22Rv1 (cell line): ENCODE data around the gene KHDRBS2.

Experiments used
- H3K27ac ChIP-seq: fragments of 450-650 bp; 2 replicates; pipeline ENCODE4 v1.5.1; 2017
- ZFX ChIP-seq: fragments of 450-650 bp; IDR thresholded peaks from 2 replicates; pipeline ENCODE4 v1.6.1; 2017; ENCODE audit warnings: antibody characterized with exemption, borderline replicate concordance
- TF ChIP-seq, protein P1 (sequence below): fragments of 450-650 bp; IDR thresholded peaks from 2 replicates; pipeline ENCODE4 v1.5.1; 2017; ENCODE audit warnings: mild to moderate bottlenecking

The KHDRBS2 gene

GRCh38 chr6:61980622-61981021, 305.4 kb downstream of the KHDRBS2 start:
- no peak overlapping the region for H3K27ac ChIP-seq
- TF ChIP-seq, protein P1, sequence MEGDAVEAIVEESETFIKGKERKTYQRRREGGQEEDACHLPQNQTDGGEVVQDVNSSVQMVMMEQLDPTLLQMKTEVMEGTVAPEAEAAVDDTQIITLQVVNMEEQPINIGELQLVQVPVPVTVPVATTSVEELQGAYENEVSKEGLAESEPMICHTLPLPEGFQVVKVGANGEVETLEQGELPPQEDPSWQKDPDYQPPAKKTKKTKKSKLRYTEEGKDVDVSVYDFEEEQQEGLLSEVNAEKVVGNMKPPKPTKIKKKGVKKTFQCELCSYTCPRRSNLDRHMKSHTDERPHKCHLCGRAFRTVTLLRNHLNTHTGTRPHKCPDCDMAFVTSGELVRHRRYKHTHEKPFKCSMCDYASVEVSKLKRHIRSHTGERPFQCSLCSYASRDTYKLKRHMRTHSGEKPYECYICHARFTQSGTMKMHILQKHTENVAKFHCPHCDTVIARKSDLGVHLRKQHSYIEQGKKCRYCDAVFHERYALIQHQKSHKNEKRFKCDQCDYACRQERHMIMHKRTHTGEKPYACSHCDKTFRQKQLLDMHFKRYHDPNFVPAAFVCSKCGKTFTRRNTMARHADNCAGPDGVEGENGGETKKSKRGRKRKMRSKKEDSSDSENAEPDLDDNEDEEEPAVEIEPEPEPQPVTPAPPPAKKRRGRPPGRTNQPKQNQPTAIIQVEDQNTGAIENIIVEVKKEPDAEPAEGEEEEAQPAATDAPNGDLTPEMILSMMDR: no peak
- no peak for TF ChIP-seq ZFX

DNA sequence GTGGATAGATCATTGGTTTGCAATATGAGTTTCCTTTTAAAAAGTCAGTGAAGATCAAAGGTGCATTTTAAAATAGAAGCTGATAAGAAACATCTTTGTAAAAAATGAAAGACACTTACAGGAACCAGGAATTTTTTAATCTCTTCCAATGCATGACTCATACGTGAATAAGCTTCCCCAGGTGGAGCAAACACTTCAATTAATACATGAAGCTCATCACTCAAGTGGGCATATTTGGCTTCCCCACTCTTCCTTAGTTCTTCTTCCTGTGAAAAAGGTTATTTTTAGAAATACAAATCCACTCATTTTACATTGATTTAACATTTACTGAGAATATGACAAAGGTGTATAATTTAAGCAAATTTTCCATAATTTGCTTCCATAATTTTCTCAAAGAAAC, 308.1 kb downstream of the KHDRBS2 start:
- TF ChIP-seq, protein P1: no peak
- TF ChIP-seq ZFX: no peak
- H3K27ac ChIP-seq: no peak overlapping the region

DNA sequence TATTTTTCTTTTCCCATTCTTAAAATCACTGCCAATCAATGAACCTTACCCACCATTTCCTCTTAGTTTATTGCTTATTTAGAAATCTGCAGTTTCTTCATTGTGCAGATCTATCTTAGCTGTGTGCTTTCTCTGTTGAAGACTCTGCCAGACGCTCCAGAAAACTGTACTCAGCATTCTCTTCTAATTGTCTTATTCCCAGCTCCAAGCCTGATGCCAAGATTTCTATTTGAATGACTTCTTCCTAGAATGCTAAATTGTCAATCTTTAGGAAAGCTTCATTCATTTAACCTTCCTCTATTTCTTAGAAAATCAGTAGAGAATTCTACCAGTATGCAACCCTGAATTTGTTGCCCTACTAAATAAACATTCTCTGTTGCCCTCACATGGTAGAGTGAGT, 308.9 kb downstream of the KHDRBS2 start:
- no peak overlapping the region for H3K27ac ChIP-seq
- TF ChIP-seq, protein P1: no peak
- no peak for TF ChIP-seq ZFX

GRCh38 chr6:61959196-61959595, 326.8 kb downstream of the KHDRBS2 start:
- TF ChIP-seq, protein P1: no peak
- no peak for TF ChIP-seq ZFX
- H3K27ac ChIP-seq: no peak overlapping the region

DNA sequence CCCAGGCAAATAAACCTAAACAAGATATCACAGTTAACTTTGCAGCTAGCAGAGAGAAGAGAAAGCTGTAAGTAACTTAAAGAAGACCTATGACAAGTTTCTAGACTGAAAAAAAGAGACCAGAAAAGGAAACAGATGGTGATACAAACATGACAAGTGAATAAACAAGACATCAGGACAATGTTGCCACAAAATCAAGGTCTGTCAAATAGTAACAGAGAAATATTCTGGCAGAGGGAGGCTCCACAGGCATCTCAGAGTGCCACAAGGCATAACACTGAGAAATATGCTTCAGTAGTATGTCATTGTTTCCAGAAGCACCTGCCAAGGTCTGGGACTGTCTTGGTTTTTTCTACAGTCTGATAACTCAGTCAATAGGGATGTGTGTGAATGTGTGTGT, 332.2 kb downstream of the KHDRBS2 start:
- H3K27ac ChIP-seq: no peak overlapping the region
- TF ChIP-seq, protein P1: no peak
- TF ChIP-seq ZFX: no peak

- TF ChIP-seq ZFX: no peak
- TF ChIP-seq, protein P1: no peak
- H3K27ac ChIP-seq: no peak overlapping the region
These were observed 334.4 kb downstream of the KHDRBS2 start for GRCh38 chr6:61951586-61951985.

- H3K27ac ChIP-seq: no peak overlapping the region
- TF ChIP-seq, protein P1: no peak
- TF ChIP-seq ZFX: no peak
These were observed 335.2 kb downstream of the KHDRBS2 start for GRCh38 chr6:61950811-61951210.
